Karpas-422 (cell line): ENCODE results near the gene TEKT5. TPM values are rescaled to one million over a fixed set of nuclear protein-coding genes. Genes with fewer than 3 reads are reported as not detected.
"Not testable (repeated sequence)": the region's sequence is repeated elsewhere in the genome, so short reads cannot be mapped to it uniquely, and the experiment has no call there.

ENCODE experiments used
- DNase-seq: peaks from one replicate; pipeline ENCODE4 v3.0.0-alpha.2; 2015
- H2AFZ ChIP-seq: fragments of 200-600 bp; sonication (generic); 2 replicates; pipeline ENCODE4 v1.6.1; 2014; ENCODE audit warnings: antibody characterized with exemption, low read length, mixed read lengths
- H3K27ac ChIP-seq: fragments of 200-600 bp; sonication (generic); 2 replicates; pipeline ENCODE4 v1.5.1; 2014; ENCODE audit warnings: mild to moderate bottlenecking, low read length, moderate library complexity
- H3K27me3 ChIP-seq: fragments of 200-600 bp; sonication (generic); 2 replicates; pipeline ENCODE4 v1.6.1; 2014; ENCODE audit warnings: low read length, mixed read lengths
- H3K36me3 ChIP-seq: fragments of 200-600 bp; sonication (generic); 2 replicates; pipeline ENCODE4 v1.6.1; 2014; ENCODE audit warnings: low read length, mixed read lengths; ENCODE audit not compliant: insufficient read depth
- H3K4me1 ChIP-seq: fragments of 200-600 bp; sonication (generic); 2 replicates; pipeline ENCODE4 v1.6.1; 2014; ENCODE audit warnings: mild to moderate bottlenecking, low read length, mixed read lengths
- H3K4me2 ChIP-seq: fragments of 200-600 bp; sonication (generic); 2 replicates; pipeline ENCODE4 v1.6.1; 2014; ENCODE audit warnings: low read length, low read depth, mild to moderate bottlenecking; ENCODE audit not compliant: poor library complexity, severe bottlenecking
- H3K4me3 ChIP-seq: fragments of 200-600 bp; sonication (generic); 2 replicates; pipeline ENCODE4 v1.5.1; 2014; ENCODE audit warnings: mild to moderate bottlenecking, antibody characterized with exemption, low read length, mixed read lengths
- H3K79me2 ChIP-seq: fragments of 200-600 bp; sonication (generic); 2 replicates; pipeline ENCODE4 v1.6.1; 2014; ENCODE audit warnings: mild to moderate bottlenecking, low read length, mixed read lengths
- H3K9ac ChIP-seq: fragments of 200-600 bp; sonication (generic); 2 replicates; pipeline ENCODE4 v1.6.0; 2014; ENCODE audit warnings: low read length
- H3K9me2 ChIP-seq: fragments of 200-600 bp; sonication (generic), shearing (Covaris generic); replicated peaks from 2 replicates; pipeline ENCODE4 v1.6.0; 2014; ENCODE audit warnings: mild to moderate bottlenecking, low read length, moderate library complexity; ENCODE audit not compliant: insufficient read depth
- H3K9me3 ChIP-seq: fragments of 300-700, 200-600 bp; sonication (generic); 2 replicates; pipeline ENCODE4 v1.6.1; 2014; ENCODE audit warnings: low read length, mixed read lengths
- H4K20me1 ChIP-seq: fragments of 200-600 bp; sonication (generic); 2 replicates; pipeline ENCODE4 v1.6.1; 2014; ENCODE audit warnings: mild to moderate bottlenecking, antibody characterized with exemption, low read length, low read depth; ENCODE audit not compliant: insufficient read depth
- total RNA-seq: library from RNA; depleted of rRNA; stranded (reverse); fragments of >200 nt; shearing (Covaris generic); gene quantifications from 2 replicates; pipeline ENCODE4 v1.2.3, GENCODE V29; 2014; ENCODE audit warnings: low replicate concordance

Gene TEKT5
- total RNA-seq, 1 experiment from 2014 or later, result 2.6 TPM

DNA sequence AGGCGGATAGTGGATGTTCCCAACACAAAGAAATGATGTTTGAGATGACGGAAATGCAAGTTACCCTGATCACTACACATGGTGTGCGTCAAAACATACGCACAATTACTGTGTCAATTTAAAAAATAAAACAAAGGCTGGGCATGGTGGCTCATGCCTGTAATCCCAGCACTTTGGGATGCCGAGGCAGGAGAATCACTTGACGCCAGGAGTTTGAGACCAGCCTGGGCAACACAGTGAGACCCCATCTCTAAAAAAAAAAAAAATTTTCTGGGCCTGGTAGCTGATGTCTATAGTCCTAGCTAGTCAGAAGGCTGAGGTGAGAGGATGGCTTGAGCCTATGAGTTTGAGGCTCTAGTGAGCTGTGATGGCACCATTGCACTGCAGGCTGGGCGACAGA is 51.8 kb downstream of the TEKT5 start:
- Histone ChIP-seq H3K4me3 (no peak overlapping the region), H3K4me2 (no peak overlapping the region), H3K9me3 (no peaks in the 10 kb centered on the region), H4K20me1 (no peaks in the 10 kb centered on the region), H3K9me2 (no peaks in the 10 kb centered on the region), H3K79me2 (no peaks in the 10 kb centered on the region), H3K36me3 (no peaks in the 10 kb centered on the region), H3K27me3 (no peaks in the 10 kb centered on the region), H3K9ac (no peak overlapping the region), H3K4me1 (no peaks in the 10 kb centered on the region), H2AFZ (no peak overlapping the region), H3K27ac (no peak overlapping the region)
- no peak for DNase-seq

DNA sequence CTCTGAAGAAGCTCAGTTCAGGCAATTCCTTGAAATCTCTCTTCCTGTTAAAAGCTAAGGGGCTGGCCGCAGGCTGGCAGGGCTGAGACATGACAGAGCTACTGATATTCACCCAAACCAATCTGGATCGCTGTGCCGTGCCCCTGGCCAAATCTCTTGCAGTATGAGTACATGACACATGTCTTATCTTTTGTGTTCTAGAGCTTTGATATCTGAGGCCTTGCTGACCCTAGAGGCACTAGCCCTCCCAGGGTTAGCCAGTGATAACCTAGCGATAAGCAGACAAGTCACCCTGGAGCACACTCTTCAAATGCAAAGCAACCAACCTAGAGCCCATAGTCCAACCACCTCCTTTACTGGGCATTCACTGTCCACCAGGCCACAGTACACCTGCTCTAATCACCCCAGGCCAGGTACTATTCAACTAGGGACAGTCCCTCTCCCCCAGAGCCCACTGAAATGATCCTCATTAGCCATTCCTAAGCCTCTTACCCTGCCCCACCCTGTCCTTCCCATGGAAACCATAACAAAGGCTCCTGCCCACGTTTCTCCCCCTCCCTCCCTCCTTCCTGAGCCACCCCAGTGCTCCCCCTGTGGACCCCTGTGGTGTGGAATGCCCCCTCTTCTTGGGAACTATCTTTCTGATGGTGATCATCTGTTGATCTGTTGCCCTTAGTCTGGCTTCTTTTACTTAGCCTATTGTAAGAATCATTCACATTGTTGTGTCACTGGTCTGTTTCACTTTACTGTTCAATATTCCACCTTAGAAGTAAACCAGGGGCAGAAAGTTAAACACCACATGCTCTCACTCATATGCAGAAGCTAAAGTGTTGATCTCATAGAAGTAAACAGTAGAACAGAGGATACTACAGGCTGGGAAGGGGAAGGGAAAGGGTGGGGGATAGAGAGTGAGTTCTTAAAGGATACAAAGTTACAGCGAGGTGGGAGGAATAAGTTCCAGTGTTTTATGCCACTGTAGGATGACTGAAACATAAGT is 52.5 kb downstream of the TEKT5 start:
- Histone ChIP-seq H3K9me3 (no peaks in the 10 kb centered on the region), H3K27ac (no peak overlapping the region), H2AFZ (no peak overlapping the region), H3K36me3 (no peaks in the 10 kb centered on the region), H3K9ac (no peak overlapping the region), H3K79me2 (no peaks in the 10 kb centered on the region), H3K9me2 (no peaks in the 10 kb centered on the region), H3K4me3 (no peak overlapping the region), H3K4me2 (no peak overlapping the region), H4K20me1 (no peaks in the 10 kb centered on the region), H3K4me1 (no peaks in the 10 kb centered on the region), H3K27me3 (no peaks in the 10 kb centered on the region)
- no peak for DNase-seq

DNA sequence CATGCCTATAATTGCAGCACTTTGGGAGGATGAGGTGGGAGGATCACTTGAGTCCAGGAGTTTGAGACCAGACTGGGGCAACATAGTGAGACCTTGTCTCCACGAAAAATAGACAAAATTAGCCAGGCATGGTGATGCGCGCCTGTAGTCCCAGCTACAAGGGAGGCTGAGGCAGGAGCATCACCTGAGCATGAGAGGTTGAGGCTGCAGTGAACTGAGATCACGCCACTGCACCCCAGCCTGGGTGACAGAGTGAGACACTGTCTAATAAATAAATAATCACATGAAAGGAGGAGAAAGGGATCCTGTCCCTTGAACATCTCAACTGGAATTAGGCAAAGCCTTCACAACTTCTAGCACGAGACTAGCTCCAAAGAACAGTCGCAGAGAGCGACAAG is 53.2 kb downstream of the TEKT5 start:
- no peak overlapping the region for H2AFZ ChIP-seq
- H3K9me3 ChIP-seq, result no peaks in the 10 kb centered on the region
- H3K27me3 ChIP-seq, result no peaks in the 10 kb centered on the region
- H3K9ac ChIP-seq, result no peak overlapping the region
- H3K9me2 ChIP-seq, result no peaks in the 10 kb centered on the region
- H3K4me3 ChIP-seq, result no peak overlapping the region
- H3K27ac ChIP-seq, result no peak overlapping the region
- H3K79me2 ChIP-seq, result no peaks in the 10 kb centered on the region
- no peaks in the 10 kb centered on the region for H4K20me1 ChIP-seq
- no peak for DNase-seq
- no peaks in the 10 kb centered on the region for H3K4me1 ChIP-seq
- no peak overlapping the region for H3K4me2 ChIP-seq
- no peaks in the 10 kb centered on the region for H3K36me3 ChIP-seq

DNA sequence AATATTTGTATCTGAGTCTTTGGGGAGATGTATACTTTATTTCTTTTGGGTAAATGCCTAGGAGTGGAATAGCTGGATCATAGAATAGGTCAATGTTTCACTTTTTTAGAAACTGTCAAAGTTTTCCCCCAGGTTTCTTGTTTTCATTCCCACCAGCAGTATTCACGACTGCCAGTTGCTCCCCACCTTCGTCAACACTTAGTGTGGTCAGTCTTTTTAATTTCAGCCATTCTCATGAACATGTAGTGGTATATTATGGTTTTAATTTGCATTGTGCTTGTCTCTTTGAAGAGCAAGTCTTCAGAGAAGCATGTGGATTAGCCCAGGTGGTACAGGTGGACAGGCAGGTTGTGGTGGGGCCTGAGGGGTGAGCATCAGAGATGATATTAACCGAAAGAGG is 53.8 kb downstream of the TEKT5 start:
- Histone ChIP-seq H3K79me2 (no peaks in the 10 kb centered on the region), H3K27ac (no peak overlapping the region), H4K20me1 (no peaks in the 10 kb centered on the region), H3K9me3 (no peaks in the 10 kb centered on the region), H3K36me3 (no peaks in the 10 kb centered on the region), H2AFZ (no peak overlapping the region), H3K9me2 (no peaks in the 10 kb centered on the region), H3K4me2 (no peak overlapping the region), H3K4me1 (no peaks in the 10 kb centered on the region), H3K4me3 (no peak overlapping the region), H3K9ac (no peak overlapping the region), H3K27me3 (no peaks in the 10 kb centered on the region)
- DNase-seq, result no peak

DNA sequence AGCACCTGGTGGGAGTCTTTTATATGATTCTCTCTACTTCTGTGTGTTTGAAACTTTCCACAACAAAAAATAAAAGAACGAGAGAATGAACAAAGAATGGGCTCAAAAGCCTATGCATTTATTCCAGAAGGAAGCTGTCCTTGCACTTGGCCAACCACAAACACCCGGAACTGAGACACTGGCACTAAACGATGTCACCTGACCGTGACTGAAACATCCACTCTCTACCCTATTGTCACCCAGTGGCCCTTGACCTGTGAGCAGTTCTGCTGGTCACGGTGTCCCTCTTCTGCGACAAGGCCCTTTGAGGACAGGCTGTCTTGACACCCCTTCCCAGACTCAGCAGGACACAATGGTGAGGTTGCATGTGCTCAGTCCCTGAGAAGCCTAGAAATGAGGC is 56.6 kb downstream of the TEKT5 start:
- Histone ChIP-seq H3K4me2 (no peak overlapping the region), H3K9me2 (no peaks in the 10 kb centered on the region), H3K4me3 (no peak overlapping the region), H3K4me1 (no peaks in the 10 kb centered on the region), H4K20me1 (no peaks in the 10 kb centered on the region), H3K9ac (no peak overlapping the region), H3K27ac (no peak overlapping the region), H3K79me2 (no peaks in the 10 kb centered on the region), H3K36me3 (no peaks in the 10 kb centered on the region), H2AFZ (no peak overlapping the region), H3K9me3 (no peaks in the 10 kb centered on the region), H3K27me3 (no peaks in the 10 kb centered on the region)
- DNase-seq, result no peak

DNA sequence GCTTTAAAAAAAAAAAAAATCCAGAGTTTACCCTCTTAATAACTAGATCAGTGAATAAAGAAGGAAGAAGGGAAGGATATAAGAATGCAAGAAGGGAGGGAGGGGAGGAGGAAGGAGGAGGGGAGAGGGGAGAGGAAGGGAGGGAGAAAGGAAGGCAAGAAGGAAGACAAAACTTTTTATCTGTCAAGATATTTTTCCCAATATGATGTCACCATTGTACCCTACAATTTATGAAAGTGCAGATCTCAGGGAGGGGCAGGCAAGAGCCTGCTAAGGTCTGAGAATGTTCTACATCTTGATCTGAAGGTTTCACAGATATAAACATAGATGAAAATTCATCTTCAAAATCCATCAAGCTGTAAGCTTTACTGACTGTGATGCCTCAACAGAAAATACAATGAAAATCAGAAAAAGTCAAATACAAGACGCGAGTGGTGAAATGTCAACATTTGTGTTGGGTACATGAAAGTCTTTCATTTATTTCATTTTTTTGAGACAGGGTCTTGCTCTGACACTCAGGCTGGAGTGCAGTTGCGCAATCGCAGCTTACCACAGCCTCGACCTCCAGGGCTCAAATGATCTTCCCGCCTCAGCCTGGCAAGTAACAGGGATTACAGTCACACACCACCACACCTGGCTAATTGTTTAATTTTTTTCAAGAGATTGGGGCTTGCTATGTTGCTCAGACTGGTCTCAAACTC is 57.2 kb downstream of the TEKT5 start:
- Histone ChIP-seq H3K4me3 (no peak overlapping the region), H3K9ac (no peak overlapping the region), H4K20me1 (no peaks in the 10 kb centered on the region)

DNA sequence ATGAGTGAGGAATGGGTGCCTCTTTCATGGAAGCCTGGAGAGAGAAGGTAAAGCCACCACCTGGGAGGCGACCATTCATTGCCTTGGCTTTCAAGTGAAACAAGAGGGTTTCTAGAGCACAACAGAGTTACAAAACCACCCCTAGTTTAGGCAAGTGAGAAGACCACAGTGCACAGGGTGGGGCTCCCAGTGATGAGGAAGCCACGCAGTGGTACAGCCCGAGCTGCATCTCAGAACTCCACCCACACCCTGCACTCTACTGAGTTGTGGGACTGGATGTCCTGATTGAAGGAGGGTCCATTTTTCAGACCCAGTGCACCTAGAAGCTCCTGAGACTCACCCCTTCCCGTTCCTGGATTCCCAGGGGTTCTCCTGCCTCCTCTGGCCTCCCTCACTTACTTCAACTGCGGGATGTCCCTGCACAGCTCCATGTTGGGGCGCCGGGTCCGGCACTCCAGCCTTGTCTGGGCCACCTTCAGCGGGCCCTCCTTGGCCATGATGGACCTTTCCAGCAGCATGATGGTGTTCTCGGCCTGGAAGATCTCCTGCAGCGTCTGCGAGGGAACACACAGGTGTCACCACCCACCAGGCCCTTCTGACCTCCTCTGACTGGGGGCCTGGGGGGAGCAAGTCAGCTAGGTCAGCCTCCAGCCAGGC is 59.2 kb downstream of the TEKT5 start:
- no peak for DNase-seq
- H3K4me3 ChIP-seq, result no peak overlapping the region
- H2AFZ ChIP-seq, result no peak overlapping the region

More for the DNA sequence above, 57.2 kb downstream of the TEKT5 start:
- Histone ChIP-seq H3K9me3 (no peaks in the 10 kb centered on the region), H3K36me3 (no peaks in the 10 kb centered on the region), H2AFZ (no peak overlapping the region), H3K4me1 (no peaks in the 10 kb centered on the region), H3K27me3 (no peaks in the 10 kb centered on the region), H3K79me2 (no peaks in the 10 kb centered on the region), H3K4me2 (no peak overlapping the region), H3K9me2 (no peaks in the 10 kb centered on the region), H3K27ac (no peak overlapping the region)
- DNase-seq, result no peak

DNA sequence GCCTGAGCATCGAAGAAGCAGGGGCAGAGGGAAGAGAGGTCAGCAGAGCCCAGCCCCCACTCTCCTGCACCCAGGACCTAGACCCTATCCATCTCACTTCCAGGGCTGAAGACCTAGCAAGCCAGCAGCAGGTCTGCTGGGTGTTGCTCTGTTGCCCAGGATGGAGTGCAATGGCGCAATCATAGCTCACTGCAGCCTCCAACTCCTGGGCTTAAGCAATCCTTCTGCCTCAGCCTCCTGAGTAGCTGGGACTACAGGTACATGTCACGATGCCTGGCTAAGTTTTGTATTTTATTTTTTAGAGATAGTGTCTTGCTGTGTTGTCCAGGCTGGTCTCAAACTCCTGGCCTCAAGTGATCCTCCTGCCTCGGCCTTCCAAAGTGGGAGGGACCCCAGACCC is 61.3 kb downstream of the TEKT5 start:
- H3K9ac ChIP-seq, H4K20me1 ChIP-seq, DNase-seq, H3K36me3 ChIP-seq, H3K27ac ChIP-seq, H3K4me2 ChIP-seq, H3K4me1 ChIP-seq, H3K9me3 ChIP-seq, H3K9me2 ChIP-seq, H3K4me3 ChIP-seq, H2AFZ ChIP-seq, H3K79me2 ChIP-seq, H3K27me3 ChIP-seq: not testable (repeated sequence)

More for the DNA sequence above, 59.2 kb downstream of the TEKT5 start:
- Histone ChIP-seq H3K4me1 (no peaks in the 10 kb centered on the region), H3K4me2 (no peak overlapping the region), H3K9me2 (no peaks in the 10 kb centered on the region), H3K9ac (no peak overlapping the region), H3K79me2 (no peaks in the 10 kb centered on the region), H3K9me3 (no peaks in the 10 kb centered on the region), H4K20me1 (no peaks in the 10 kb centered on the region), H3K27me3 (no peaks in the 10 kb centered on the region), H3K27ac (no peak overlapping the region), H3K36me3 (no peaks in the 10 kb centered on the region)
